Activated CD4-positive, alpha-beta T cell treated with anti-CD3 and anti-CD28 coated beads, Interleukin-2, amount 50 U/mL, for 4 hours (primary cell): ENCODE results near the gene MT1B.
"Not testable (repeated sequence)": the region's sequence is repeated elsewhere in the genome, so short reads cannot be mapped to it uniquely, and the experiment has no call there.

Experiments
- DNase-seq, 2 experiments: peaks; one replicate each; pipeline ENCODE4 v3.0.0-alpha.2; 2020

MT1B gene

GRCh38 chr16:56640076-56640475 lies 11.6 kb upstream of the MT1B start:
- no peak for DNase-seq

GRCh38 chr16:56641166-56641565 lies 10.5 kb upstream of the MT1B start:
- DNase-seq, result no peak

- DNase-seq, result peak; percentile 60 to 63
Measured at GRCh38 chr16:56643080-56643778, 8.5 kb upstream of the MT1B start.

- DNase-seq, result no peak
Measured at GRCh38 chr16:56643833-56644232, 7.9 kb upstream of the MT1B start.

- no peak for DNase-seq
Measured at GRCh38 chr16:56645311-56645710, 6.4 kb upstream of the MT1B start.

GRCh38 chr16:56645838-56646237 lies 5.8 kb upstream of the MT1B start:
- DNase-seq, result no peak

GRCh38 chr16:56647641-56648431 lies 3.9 kb upstream of the MT1B start:
- no peak for DNase-seq

- DNase-seq, result no peak
Measured at GRCh38 chr16:56649271-56649670, 2.4 kb upstream of the MT1B start.

- no peak for DNase-seq
Measured at GRCh38 chr16:56649820-56650219, 1.9 kb upstream of the MT1B start.

- no peak for DNase-seq
Measured at GRCh38 chr16:56652600-56652999, 914 bp downstream of the MT1B start.

GRCh38 chr16:56653218-56653617 lies 1.5 kb downstream of the MT1B start:
- no peak for DNase-seq

- peak; percentile 59 to 64 for DNase-seq
Measured at GRCh38 chr16:56657555-56658326, 6.1 kb downstream of the MT1B start, which contains the start of gene MT1F. MT1F (plus strand) TSS chr16:56657959; CDS start chr16:56658059, 100 bp downstream.

- no peak for DNase-seq
Measured at GRCh38 chr16:56658327-56658875, 6.7 kb downstream of the MT1B start.

- no peak for DNase-seq
Measured at GRCh38 chr16:56662357-56663354, 11.0 kb downstream of the MT1B start.

GRCh38 chr16:56664506-56664905 lies 12.8 kb downstream of the MT1B start:
- DNase-seq, result no peak

- DNase-seq, result not testable (repeated sequence)
Measured at GRCh38 chr16:56665286-56666261, 13.9 kb downstream of the MT1B start.

GRCh38 chr16:56667581-56668571 lies 16.2 kb downstream of the MT1B start, which contains the start of gene MT1G:
MT1G (minus strand) TSS chr16:56668065; CDS start chr16:56667993, 72 bp downstream.
- DNase-seq, result no peak

- DNase-seq, result no peak
Measured at GRCh38 chr16:56669005-56669839, 17.5 kb downstream of the MT1B start, which contains the start of gene MT1H. MT1H (plus strand) TSS chr16:56669814; CDS start chr16:56669885, 71 bp downstream.
